Psoas muscle (tissue), 8 donors: Measurements from ENCODE around the gene RALBP1. TPM values are rescaled to one million over a fixed set of nuclear protein-coding genes. Genes with fewer than 3 reads are reported as not detected.
"Not testable (repeated sequence)": the region's sequence is repeated elsewhere in the genome, so short reads cannot be mapped to it uniquely, and the experiment has no call there.

Experiments
- ATAC-seq, 4 donors: fragments of 200-7000 bp; cut with Tn5 transposase; one replicate each; pipeline ENCODE4 v1.9.1; 2020; ENCODE audit warnings: moderate library complexity in 3 of 4, mild to moderate bottlenecking in 2 of 4
- DNase-seq, 2 donors: peaks; one replicate each; pipeline ENCODE4 v3.0.0-alpha.2; 2020
- H3K27ac ChIP-seq: fragments of 200-600 bp; one replicate; pipeline ENCODE4 v1.8.0; 2022
- H3K27me3 ChIP-seq, 3 donors: fragments of 200-600 bp in 1 of 3; one replicate each; pipeline versions ENCODE4 v1.6.1 to v1.8.0; 2013 to 2022; ENCODE audit warnings: low read length in 2 of 3, mild to moderate bottlenecking in 2 of 3, moderate library complexity in 1 of 3; ENCODE audit not compliant: insufficient read depth in 3 of 3
- H3K36me3 ChIP-seq, 2 donors: fragments of 200-600 bp in 1 of 2; one replicate each; pipeline versions ENCODE4 v1.6.1 to v1.8.0; 2013 to 2022; ENCODE audit warnings: low read depth in 1 of 2, mild to moderate bottlenecking in 1 of 2, moderate library complexity in 1 of 2; ENCODE audit not compliant: insufficient read depth in 1 of 2
- H3K4me1 ChIP-seq: fragments of 200-600 bp; one replicate; pipeline ENCODE4 v1.8.0; 2022
- H3K4me3 ChIP-seq: fragments of 200-600 bp; one replicate; pipeline ENCODE4 v1.8.0; 2022; ENCODE audit warnings: mild to moderate bottlenecking
- H3K9me3 ChIP-seq: fragments of 200-600 bp; one replicate; pipeline ENCODE4 v1.8.0; 2022
- CTCF ChIP-seq: fragments of 200-600 bp; IDR thresholded peaks from one replicate; pipeline ENCODE4 v1.8.0; 2022; ENCODE audit warnings: antibody characterized with exemption
- WGBS, 3 donors: extraction: QIAGEN DNeasy Blood & Tissue Kit; methylation state at CpG; one replicate each; pipeline versions ENCODE4 v1.1.6 to v1.1.7; 2013; 5-methylcytosine and 5-hydroxymethylcytosine counted together
- intact Hi-C, 2 donors: fragments of 100-400 bp; cut with DNase I; formaldehyde crosslinking; loops; one replicate each; pipeline versions ENCODE4 v1.11.0 to v1.14.2; 2022
- polyA plus RNA-seq, 3 donors: library from polyadenylated mRNA; stranded (reverse); fragments of 200-250 nt; gene quantifications; one replicate each; pipeline ENCODE4 v1.2.3, GENCODE V29; 2013
- total RNA-seq, 4 donors: library from RNA; stranded (reverse); fragmentation: NEBNext Ultra II Directional in 2 of 4; extraction: Animal tissue kit (Norgen Biotek cat#: 25700) in 2 of 4; gene quantifications; one replicate each; pipeline versions ENCODE4 v1.2.1 to v1.2.4, GENCODE V29; 2021 to 2023
- donor health status: healthy with polysubstance abuse.
- donor health status: DM: no; HTN: no; CAD: no; lungs with moderate emphysema.
- donor health status: Bipolar disorder and iron deficiency.
- donor health status: healthy.
- donor health status: DM: yes; HTN: yes; CAD: no.
- donor health status: DM: no; HTN: no; CAD: no.
- donor health status: DM: no; HTN: no; CAD: no.
- donor health status: DM: yes; HTN: yes; CAD: no.

Gene RALBP1
- total and polyA plus RNA-seq, 7 donors: 28.7 to 85.0 (median 38.6) TPM

DNA sequence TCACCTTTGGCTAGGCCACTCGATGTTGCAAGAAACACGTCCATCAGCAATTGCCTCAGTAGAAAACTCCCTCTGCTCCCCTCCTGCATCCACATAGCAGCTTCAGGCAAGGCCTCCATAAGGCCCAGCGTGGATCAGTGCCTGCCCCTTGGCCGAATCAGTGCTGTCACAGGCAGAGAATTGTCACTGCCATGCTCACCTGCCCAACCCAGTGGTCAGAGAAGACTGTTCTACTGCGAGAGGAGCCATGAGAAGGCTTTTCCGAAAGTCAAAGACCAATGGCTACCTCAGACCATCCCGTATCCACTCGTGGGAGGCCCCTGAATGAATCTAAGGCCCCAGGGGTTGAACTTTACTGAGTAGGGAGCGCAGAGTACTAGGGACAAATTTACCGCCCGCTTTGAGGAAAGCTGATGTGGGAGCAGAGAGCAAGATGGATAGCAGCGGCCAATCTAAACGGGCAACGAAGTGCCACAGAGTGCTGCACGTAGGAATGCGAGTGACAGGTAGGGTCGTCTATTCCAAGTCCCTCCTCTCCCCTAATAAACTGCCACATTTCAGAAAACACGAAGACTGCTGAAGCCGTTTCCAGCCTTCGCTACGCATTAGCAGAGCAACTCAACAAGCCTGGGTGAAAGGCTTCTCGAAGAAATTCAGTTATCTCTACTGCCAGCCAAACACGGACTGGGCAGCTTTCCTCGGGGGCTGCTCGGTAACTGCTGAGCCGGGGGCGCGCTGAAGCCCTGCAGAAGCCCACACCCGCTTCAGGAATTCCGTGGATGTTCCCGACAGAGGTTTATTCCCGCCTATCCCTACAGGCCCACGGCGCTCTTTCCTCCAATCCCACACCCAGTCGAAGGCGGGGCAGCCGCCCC lies 968 bp upstream of the RALBP1 start:
- TF ChIP-seq CTCF: no peak
- ATAC-seq (peak; percentile 66 to 85 (median 74)), DNase-seq (no peak)
- peaks cover 6% of the 10 kb centered on the region for H3K4me1 ChIP-seq
- peaks cover 3% of the 10 kb centered on the region for H3K9me3 ChIP-seq
- WGBS, 3 donors: 25 to 26% (median 26%) methylated on average over 37 of the region's 37 CpGs
- no peaks in the 10 kb centered on the region for H3K27me3 ChIP-seq
- intact Hi-C loops: loop anchor here in 1 of 2 donors (5.0 kb wide), 1 partner anchor 57 kb away; no protein-coding TSS in a partner anchor
- H3K4me3 ChIP-seq: peak overlapping the region; percentile 87
- peaks cover 0 to 15% of the 10 kb centered on the region in 2 donors for H3K36me3 ChIP-seq
- peak overlapping the region; percentile 87 for H3K27ac ChIP-seq

GRCh38 chr18:9475643-9476591 lies 604 bp downstream of the RALBP1 start:
- intact Hi-C loops: loop anchor here in 1 of 2 donors (5.0 kb wide), 2 partner anchors 36 to 139 kb away; no protein-coding TSS in a partner anchor
- Histone ChIP-seq H3K27me3 (no peaks in the 10 kb centered on the region), H3K4me3 (peak overlapping the region; percentile 87), H3K4me1 (peaks cover 6% of the 10 kb centered on the region), H3K9me3 (no peaks in the 10 kb centered on the region), H3K36me3 (peaks cover 0 to 18% of the 10 kb centered on the region in 2 donors), H3K27ac (peak overlapping the region; percentile 87)
- 0 to 1% (median 0%) methylated on average over 52 to 59 of the region's 59 CpGs for WGBS, 3 donors
- TF ChIP-seq CTCF: no peak
- no peak for DNase-seq
- no peak for ATAC-seq

GRCh38 chr18:9476949-9477348 lies 1.6 kb downstream of the RALBP1 start:
- Histone ChIP-seq H3K36me3 (peaks cover 0 to 21% of the 10 kb centered on the region in 2 donors), H3K4me3 (peak overlapping the region; percentile 87), H3K27ac (peak overlapping the region; percentile 87)
- H3K4me1 ChIP-seq, H3K27me3 ChIP-seq, DNase-seq, H3K9me3 ChIP-seq, ATAC-seq: not testable (repeated sequence)
- 78 to 83% (median 81%) methylated on average over 12 of the region's 12 CpGs for WGBS, 3 donors
- intact Hi-C loops: loop anchor here in 1 of 2 donors (5.0 kb wide), 2 partner anchors 35 to 140 kb away; no protein-coding TSS in a partner anchor

DNA sequence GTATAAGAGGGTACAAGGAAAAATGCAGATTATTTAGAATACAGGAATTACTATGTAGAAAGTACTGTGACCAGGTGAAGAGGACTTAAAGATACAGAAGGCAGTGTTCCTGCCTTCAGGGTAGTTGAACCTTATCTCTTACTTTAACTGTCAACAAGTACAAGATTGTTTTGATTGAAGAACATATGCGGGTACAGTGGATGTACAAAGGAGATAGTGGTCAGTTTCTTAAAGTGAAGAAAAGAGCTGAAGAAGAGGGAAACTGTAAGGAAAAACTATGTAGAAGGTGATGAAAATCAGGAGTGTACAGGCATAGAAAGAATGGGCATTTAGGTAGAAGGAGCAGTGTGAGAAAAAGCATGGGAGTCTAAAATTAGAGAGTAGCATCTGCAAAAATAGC lies 2.2 kb downstream of the RALBP1 start:
- intact Hi-C loops: loop anchor here in 1 of 2 donors (5.0 kb wide), 2 partner anchors 35 to 140 kb away; no protein-coding TSS in a partner anchor
- Histone ChIP-seq H3K4me3 (no peak overlapping the region), H3K27me3 (no peaks in the 10 kb centered on the region), H3K27ac (no peak overlapping the region), H3K4me1 (peaks cover 8% of the 10 kb centered on the region), H3K9me3 (no peaks in the 10 kb centered on the region), H3K36me3 (peaks cover 0 to 21% of the 10 kb centered on the region in 2 donors)
- DNase-seq: no peak
- TF ChIP-seq CTCF: no peak
- no peak for ATAC-seq
- 74 to 85% (median 84%) methylated on average over 1 of the region's 1 CpG for WGBS, 3 donors
